H1 (cell line): ENCODE data around the gene PPME1. TPM values are rescaled to one million over a fixed set of nuclear protein-coding genes. Genes with fewer than 3 reads are reported as not detected.

Experiments used
- CTCF ChIA-PET: fragments of 300-600 bp; sonication (Branson Sonifier 250); formaldehyde crosslinking; loops from one replicate; lab custom pipeline; 2021; ENCODE audit not compliant: partially characterized antibody; lab: Charles Lee
- POLR2A ChIA-PET: fragments of 300-600 bp; sonication (Branson Sonifier 250); formaldehyde crosslinking; loops from one replicate; lab custom pipeline; 2021; ENCODE audit warnings: inconsistent platforms; ENCODE audit not compliant: partially characterized antibody; lab: Charles Lee
- DNase-seq, 2 experiments: peaks; one replicate each; pipeline versions ENCODE4 v3.0.0 to v3.0.0-alpha.2; 2010 to 2022; ENCODE audit warnings: low spot score in 2 of 2, low read depth in 1 of 2, mixed read lengths in 1 of 2
- FAIRE-seq: peaks from 2 replicates; lab custom pipeline; 2011; peaks lifted over from hg19 to GRCh38; lab: Jason Lieb, UNC
- H2AFZ ChIP-seq: 2 replicates; pipeline ENCODE4 v1.8.1; 2012; ENCODE audit warnings: low read length, inconsistent platforms
- H2AK5ac ChIP-seq: 2 replicates; pipeline ENCODE4 v1.6.1; 2013; ENCODE audit warnings: low read depth, low read length
- H2BK120ac ChIP-seq: replicated peaks from 2 replicates; pipeline ENCODE3; 2013; ENCODE audit warnings: low read depth, low read length, inconsistent platforms
- H2BK12ac ChIP-seq: 2 replicates; pipeline ENCODE4 v1.6.1; 2013; ENCODE audit warnings: low read depth, low read length
- H2BK15ac ChIP-seq: 2 replicates; pipeline ENCODE4 v1.6.1; 2013; ENCODE audit warnings: low read length
- H2BK20ac ChIP-seq: 2 replicates; pipeline ENCODE4 v1.6.1; 2013; ENCODE audit warnings: low read length
- H2BK5ac ChIP-seq: 2 replicates; pipeline ENCODE4 v1.6.1; 2013; ENCODE audit warnings: low read depth, low read length
- H3K14ac ChIP-seq: 2 replicates; pipeline ENCODE4 v1.6.1; 2013; ENCODE audit warnings: inconsistent platforms; ENCODE audit not compliant: insufficient read length
- H3K18ac ChIP-seq: 2 replicates; pipeline ENCODE4 v1.6.1; 2013; ENCODE audit warnings: low read length; ENCODE audit errors: extremely low read depth
- H3K23ac ChIP-seq: 2 replicates; pipeline ENCODE4 v1.6.1; 2013; ENCODE audit warnings: inconsistent platforms; ENCODE audit not compliant: insufficient read length
- H3K23me2 ChIP-seq: 2 replicates; pipeline ENCODE4 v1.6.1; 2013; ENCODE audit warnings: low read depth, low read length
- H3K27ac ChIP-seq: 2 replicates; pipeline ENCODE4 v1.6.1; 2011; ENCODE audit warnings: low read depth, low read length, inconsistent platforms
- H3K27me3 ChIP-seq, 4 experiments: replicated peaks in 1 of 4; 1 replicate in 1 of 4; 2 replicates in 3 of 4; pipeline versions ENCODE4 v1.6.1 to v1.8.1; 2011 to 2013; ENCODE audit warnings: low read length in 3 of 4, mild to moderate bottlenecking in 3 of 4, inconsistent platforms in 2 of 4, mixed read lengths in 2 of 4, moderate library complexity in 1 of 4; ENCODE audit not compliant: control insufficient read depth in 3 of 4, insufficient read depth in 3 of 4; ENCODE audit errors: extremely low read depth in 1 of 4
- H3K36me3 ChIP-seq, 4 experiments: 2 replicates each; pipeline versions ENCODE4 v1.6.1 to v1.8.1; 2011 to 2013; ENCODE audit warnings: mild to moderate bottlenecking in 4 of 4, low read length in 3 of 4, moderate library complexity in 2 of 4, control low read depth in 1 of 4, inconsistent platforms in 1 of 4; ENCODE audit not compliant: insufficient read depth in 4 of 4, control insufficient read depth in 2 of 4
- H3K4ac ChIP-seq: replicated peaks from 2 replicates; pipeline ENCODE3; 2013; ENCODE audit warnings: low read length, low read depth, mixed read lengths, inconsistent platforms; ENCODE audit not compliant: insufficient read length
- H3K4me1 ChIP-seq, 4 experiments: replicated peaks in 1 of 4; 1 replicate in 1 of 4; 2 replicates in 3 of 4; pipeline versions ENCODE4 v1.6.1 to v1.8.1; 2011 to 2013; ENCODE audit warnings: low read length in 3 of 4, inconsistent platforms in 2 of 4, mixed read lengths in 1 of 4; ENCODE audit not compliant: insufficient read depth in 4 of 4, control insufficient read depth in 3 of 4
- H3K4me2 ChIP-seq, 2 experiments: 2 replicates each; pipeline versions ENCODE4 v1.6.1 to v1.8.1; 2011 to 2013; ENCODE audit warnings: low read depth in 2 of 2, low read length in 2 of 2, control low read depth in 1 of 2, inconsistent platforms in 1 of 2, mild to moderate bottlenecking in 1 of 2; ENCODE audit not compliant: insufficient read depth in 1 of 2
- H3K4me3 ChIP-seq, 4 experiments: fragments of 200-600, 300-600 bp in 1 of 4; sonication (generic), shearing (Covaris generic), sonication (Bioruptor Twin) in 1 of 4; 2 replicates each; pipeline versions ENCODE4 v1.5.1 to v1.8.1; 2011 to 2016; ENCODE audit warnings: low read length in 4 of 4, low read depth in 3 of 4, control low read depth in 2 of 4, inconsistent platforms in 2 of 4, mild to moderate bottlenecking in 2 of 4, mixed read lengths in 1 of 4, moderate library complexity in 1 of 4; ENCODE audit not compliant: insufficient read depth in 2 of 4; ENCODE audit errors: extremely low read depth in 1 of 4
- H3K56ac ChIP-seq: replicated peaks from 2 replicates; pipeline ENCODE3; 2013; ENCODE audit warnings: low read depth, mild to moderate bottlenecking, mixed read lengths, low read length, inconsistent platforms; ENCODE audit not compliant: insufficient read length
- H3K79me1 ChIP-seq: 2 replicates; pipeline ENCODE4 v1.6.1; 2013; ENCODE audit warnings: low read depth, low read length, control low read depth
- H3K79me2 ChIP-seq, 2 experiments: 2 replicates each; pipeline versions ENCODE4 v1.6.1 to v1.8.1; 2012 to 2013; ENCODE audit warnings: low read length in 2 of 2, mild to moderate bottlenecking in 2 of 2, inconsistent platforms in 1 of 2; ENCODE audit not compliant: insufficient read depth in 2 of 2, control insufficient read depth in 1 of 2
- H3K9ac ChIP-seq, 4 experiments: replicated peaks in 1 of 4; 1 replicate in 1 of 4; 2 replicates in 3 of 4; pipeline versions ENCODE4 v1.6.1 to v1.8.1; 2011 to 2013; ENCODE audit warnings: low read depth in 3 of 4, low read length in 3 of 4, control low read depth in 2 of 4, mild to moderate bottlenecking in 2 of 4, moderate library complexity in 2 of 4, inconsistent platforms in 1 of 4; ENCODE audit errors: extremely low read depth in 1 of 4
- H3K9me3 ChIP-seq, 2 experiments: 2 replicates each; pipeline versions ENCODE4 v1.6.1 to v1.8.1; 2012 to 2013; ENCODE audit warnings: mild to moderate bottlenecking in 2 of 2, moderate library complexity in 2 of 2, control low read depth in 1 of 2, inconsistent platforms in 1 of 2, low read depth in 1 of 2, low read length in 1 of 2, mixed read lengths in 1 of 2; ENCODE audit not compliant: insufficient read depth in 2 of 2
- H4K20me1 ChIP-seq, 2 experiments: replicated peaks in 1 of 2; 2 replicates each; pipeline versions ENCODE3 to v1.8.1; 2011 to 2013; ENCODE audit warnings: inconsistent platforms in 2 of 2, low read length in 2 of 2, mild to moderate bottlenecking in 1 of 2; ENCODE audit not compliant: insufficient read depth in 2 of 2, control insufficient read depth in 1 of 2
- H4K5ac ChIP-seq: 2 replicates; pipeline ENCODE4 v1.6.1; 2013; ENCODE audit warnings: low read length, low read depth, mixed read lengths, inconsistent platforms; ENCODE audit not compliant: insufficient read length
- H4K8ac ChIP-seq: 2 replicates; pipeline ENCODE4 v1.8.0; 2013; ENCODE audit warnings: mild to moderate bottlenecking, moderate library complexity, low read length, inconsistent platforms; ENCODE audit not compliant: insufficient read depth; ENCODE audit errors: extremely low read depth
- H4K91ac ChIP-seq: replicated peaks from 2 replicates; pipeline ENCODE3; 2013; ENCODE audit warnings: low read length, mixed read lengths, inconsistent platforms; ENCODE audit not compliant: insufficient read length
- CBX8 ChIP-seq: fragments of 300-800, 300-1000 bp; sonication (generic); IDR thresholded peaks from 2 replicates; pipeline ENCODE4 v1.7.1; 2016; ENCODE audit warnings: low read depth, low read length, borderline replicate concordance
- CHD2 ChIP-seq: IDR thresholded peaks from 2 replicates; pipeline ENCODE4 v1.6.1; 2012; ENCODE audit warnings: low read length, improper control_type of control experiment
- EGR1 ChIP-seq: IDR thresholded peaks from 2 replicates; pipeline ENCODE4 v1.6.1; 2011; ENCODE audit warnings: low read depth, low read length, borderline replicate concordance
- HDAC2 ChIP-seq, 2 experiments: fragments of 300-600 bp in 1 of 2; sonication (generic) in 1 of 2; IDR thresholded peaks; 2 replicates each; pipeline ENCODE4 v1.6.1; 2011 to 2012; ENCODE audit warnings: low read depth in 2 of 2, low read length in 2 of 2, mild to moderate bottlenecking in 2 of 2, moderate library complexity in 2 of 2, borderline replicate concordance in 1 of 2, inconsistent platforms in 1 of 2
- HDAC6 ChIP-seq: IDR thresholded peaks from one replicate; pipeline ENCODE4 v1.7.1; 2012; ENCODE audit warnings: low read depth, mild to moderate bottlenecking, inconsistent platforms, low read length, moderate library complexity
- JUND ChIP-seq: IDR thresholded peaks from 2 replicates; pipeline ENCODE4 v1.6.1; 2011; ENCODE audit warnings: mild to moderate bottlenecking, improper control_type of control experiment, low read length
- KDM1A ChIP-seq: fragments of 200-600, 300-600 bp; sonication (generic); IDR thresholded peaks from 2 replicates; pipeline ENCODE4 v1.7.1; 2016; ENCODE audit warnings: mild to moderate bottlenecking, low read length, borderline replicate concordance
- KDM5A ChIP-seq: fragments of 200-600 bp; IDR thresholded peaks from 2 replicates; pipeline ENCODE4 v1.7.1; 2012; ENCODE audit warnings: mild to moderate bottlenecking, low read length, inconsistent platforms, mixed read lengths
- RXRA ChIP-seq: IDR thresholded peaks from 2 replicates; pipeline ENCODE4 v1.6.1; 2011; ENCODE audit warnings: low read depth, mild to moderate bottlenecking, low read length, moderate library complexity; ENCODE audit not compliant: insufficient read depth
- SIN3A ChIP-seq, 2 experiments: IDR thresholded peaks in 1 of 2; conservative IDR thresholded peaks in 1 of 2; 2 replicates each; pipeline ENCODE4 v1.6.1; 2011 to 2012; ENCODE audit warnings: low read length in 2 of 2, improper control_type of control experiment in 1 of 2, low read depth in 1 of 2, mild to moderate bottlenecking in 1 of 2
- TCF12 ChIP-seq: IDR thresholded peaks from 2 replicates; pipeline ENCODE4 v1.6.1; 2011; ENCODE audit warnings: low read depth, mild to moderate bottlenecking, low read length
- WGBS, 2 experiments: shearing (Covaris generic) in 1 of 2; methylation state at CpG; one replicate each; pipeline versions ENCODE4 v1.1.6 to v1.1.7; 2013 to 2015; ENCODE audit warnings: low lambda C conversion rate in 2 of 2, mixed read lengths in 2 of 2, inconsistent platforms in 1 of 2, low coverage in 1 of 2, missing lambda C conversion rate in 1 of 2; ENCODE audit not compliant: insufficient replicate concordance in 2 of 2, insufficient coverage in 1 of 2, insufficient read length in 1 of 2; ENCODE audit errors: extremely low coverage in 1 of 2, missing lambda C conversion rate in 1 of 2; 5-methylcytosine and 5-hydroxymethylcytosine counted together
- polyA plus RNA-seq, 7 experiments: library from polyadenylated mRNA; depleted of rRNA in 3 of 7; stranded (reverse) in 5 of 7; unstranded in 2 of 7; fragments of >200 nt in 5 of 7; fragments of 200-250 nt in 2 of 7; gene quantifications; 1 replicate in 5 of 7; 2 replicates in 1 of 7; 4 replicates in 1 of 7; pipeline versions ENCODE4 v1.2.1 to v1.2.3, GENCODE V29; 2011 to 2013; ENCODE audit warnings: missing spikeins in 2 of 7, mixed read lengths in 2 of 7
- total RNA-seq: library from RNA; stranded (reverse); fragmentation: NEBNext Ultra II Directional; extraction: Animal tissue kit (Norgen Biotek cat#: 25700); gene quantifications from 2 replicates; pipeline ENCODE4 v1.2.1, GENCODE V29; 2021

The PPME1 gene
- total and polyA plus RNA-seq, 2 of the 8 experiments (the other 6 are each of a cell fraction or from before 2014, with no cell fraction given): 55.1 to 64.5 TPM

DNA sequence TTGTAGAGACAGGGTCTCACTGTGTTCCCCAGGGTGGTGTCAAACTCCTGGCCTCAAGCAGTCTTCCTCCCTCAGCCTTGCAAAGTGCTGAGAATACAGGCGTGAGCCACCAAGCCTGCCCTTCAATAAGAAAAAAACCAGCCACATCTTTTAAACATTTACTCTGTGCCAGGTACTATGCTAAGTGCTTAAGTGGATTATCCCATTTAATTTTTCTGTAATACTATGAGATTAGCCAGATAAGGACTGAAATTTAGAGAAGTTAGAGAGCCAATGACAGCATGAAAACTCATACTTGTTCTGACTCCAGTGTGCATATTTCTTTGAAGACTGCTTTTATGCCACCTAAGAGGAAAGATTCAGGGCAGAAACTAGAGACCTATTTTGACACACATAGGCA is 35.7 kb downstream of the PPME1 start:
- DNase-seq: no peak
- no peak overlapping the region for H4K91ac ChIP-seq
- H2BK15ac ChIP-seq: no peak overlapping the region
- no peaks in the 10 kb centered on the region for H4K20me1 ChIP-seq
- no peak overlapping the region for H3K4me2 ChIP-seq
- H3K4me1 ChIP-seq: peaks cover 0 to 2% (median 0%) of the 10 kb centered on the region in 4 experiments; a peak in 2 of 7 replicates
- H3K79me2 ChIP-seq: no peaks in the 10 kb centered on the region
- no peak overlapping the region for H3K14ac ChIP-seq
- no peak overlapping the region for H3K23ac ChIP-seq
- no peak overlapping the region for H2AK5ac ChIP-seq
- CTCF ChIA-PET: no interaction called here
- no peak overlapping the region for H2BK120ac ChIP-seq
- H3K56ac ChIP-seq: no peak overlapping the region
- no peak overlapping the region for H2BK20ac ChIP-seq
- FAIRE-seq: no peak
- no peaks in the 10 kb centered on the region for H3K79me1 ChIP-seq
- H2BK12ac ChIP-seq: no peak overlapping the region
- no peak overlapping the region for H3K27ac ChIP-seq
- no peaks in the 10 kb centered on the region for H3K9me3 ChIP-seq
- H2BK5ac ChIP-seq: no peak overlapping the region
- H3K4me3 ChIP-seq: no peak overlapping the region
- no peak overlapping the region for H4K5ac ChIP-seq
- no peak overlapping the region for H3K18ac ChIP-seq
- WGBS, 2 experiments: 87% methylated on average over 1 of the region's 1 CpG; no CpG with 5 or more reads in 1 of the 2 experiments
- no peak overlapping the region for H4K8ac ChIP-seq
- no peak overlapping the region for H2AFZ ChIP-seq
- no peak overlapping the region for H3K9ac ChIP-seq
- H3K27me3 ChIP-seq: no peaks in the 10 kb centered on the region
- H3K4ac ChIP-seq: no peak overlapping the region
- POLR2A ChIA-PET: no interaction called here
- TF ChIP-seq TCF12 (no peak), HDAC2 (IDR thresholded peaks at IDR 0.05; ENCODE audit: borderline replicate concordance in 1 of 2, low read depth in 2 of 2, low read length in 2 of 2) (no peak), JUND (no peak), KDM1A (no peak), RXRA (no peak), EGR1 (no peak), KDM5A (no peak), SIN3A (conservative IDR thresholded peaks at IDR 0.05 in 1 of 2, IDR thresholded peaks at IDR 0.05 in 1 of 2; ENCODE audit: low read depth in 1 of 2, low read length in 2 of 2) (no peak), CBX8 (no peak), CHD2 (no peak), HDAC6 (no peak)
- peaks cover 0 to 13% (median under 1%) of the 10 kb centered on the region in 4 experiments; a peak in 4 of 8 replicates for H3K36me3 ChIP-seq
- H3K23me2 ChIP-seq: no peaks in the 10 kb centered on the region
